ENCODE measurements around the gene FAM13C.

Gene FAM13C

DNA sequence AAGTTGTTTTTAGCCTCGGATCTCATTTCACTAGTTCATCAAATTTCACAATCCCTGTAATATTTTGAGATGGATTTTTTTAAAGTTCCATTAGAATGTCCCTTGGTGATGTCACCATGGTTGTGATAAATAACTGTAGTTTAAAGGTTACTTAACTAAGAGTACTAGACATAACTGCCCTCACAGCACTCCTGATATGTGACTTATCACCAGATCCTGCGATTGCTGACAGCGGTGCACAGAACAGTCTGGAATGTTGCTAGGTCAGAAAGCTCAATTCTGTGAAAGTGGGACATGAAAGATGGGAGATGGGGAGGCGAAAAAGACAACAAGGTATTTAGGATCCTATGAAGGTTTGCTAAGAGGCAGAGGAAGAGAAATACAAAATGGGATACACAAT, 40.2 kb downstream of the FAM13C start:
- TF ChIP-seq, protein P1, sequence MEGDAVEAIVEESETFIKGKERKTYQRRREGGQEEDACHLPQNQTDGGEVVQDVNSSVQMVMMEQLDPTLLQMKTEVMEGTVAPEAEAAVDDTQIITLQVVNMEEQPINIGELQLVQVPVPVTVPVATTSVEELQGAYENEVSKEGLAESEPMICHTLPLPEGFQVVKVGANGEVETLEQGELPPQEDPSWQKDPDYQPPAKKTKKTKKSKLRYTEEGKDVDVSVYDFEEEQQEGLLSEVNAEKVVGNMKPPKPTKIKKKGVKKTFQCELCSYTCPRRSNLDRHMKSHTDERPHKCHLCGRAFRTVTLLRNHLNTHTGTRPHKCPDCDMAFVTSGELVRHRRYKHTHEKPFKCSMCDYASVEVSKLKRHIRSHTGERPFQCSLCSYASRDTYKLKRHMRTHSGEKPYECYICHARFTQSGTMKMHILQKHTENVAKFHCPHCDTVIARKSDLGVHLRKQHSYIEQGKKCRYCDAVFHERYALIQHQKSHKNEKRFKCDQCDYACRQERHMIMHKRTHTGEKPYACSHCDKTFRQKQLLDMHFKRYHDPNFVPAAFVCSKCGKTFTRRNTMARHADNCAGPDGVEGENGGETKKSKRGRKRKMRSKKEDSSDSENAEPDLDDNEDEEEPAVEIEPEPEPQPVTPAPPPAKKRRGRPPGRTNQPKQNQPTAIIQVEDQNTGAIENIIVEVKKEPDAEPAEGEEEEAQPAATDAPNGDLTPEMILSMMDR (IDR thresholded peaks at IDR 0.05; ENCODE audit: low read depth, low read length) = no peak
- no peak overlapping the region for H3K4me3 ChIP-seq (ENCODE audit: low read depth, low read length)

DNA sequence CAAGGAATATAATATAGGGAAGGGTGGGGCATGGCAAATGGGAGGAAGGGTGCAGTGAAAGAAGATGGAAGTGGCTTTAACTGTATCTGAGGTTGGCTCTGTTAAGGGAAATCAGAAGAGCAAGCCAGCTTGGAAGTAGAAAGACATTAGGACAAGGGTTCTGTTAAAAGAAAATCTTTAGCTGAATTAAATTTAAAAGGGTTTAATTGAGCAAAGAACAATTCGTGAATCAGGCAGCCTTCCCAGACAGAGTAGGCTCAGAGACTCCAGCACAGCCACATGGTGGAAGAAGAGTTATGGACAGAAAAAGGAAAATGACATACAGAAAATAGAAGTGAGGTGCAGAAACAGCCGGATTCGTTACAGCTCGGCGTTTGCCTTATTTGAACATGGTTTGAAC, 42.0 kb downstream of the FAM13C start:
- TF ChIP-seq, protein P1 (IDR thresholded peaks at IDR 0.05; ENCODE audit: low read depth, low read length) = no peak

DNA sequence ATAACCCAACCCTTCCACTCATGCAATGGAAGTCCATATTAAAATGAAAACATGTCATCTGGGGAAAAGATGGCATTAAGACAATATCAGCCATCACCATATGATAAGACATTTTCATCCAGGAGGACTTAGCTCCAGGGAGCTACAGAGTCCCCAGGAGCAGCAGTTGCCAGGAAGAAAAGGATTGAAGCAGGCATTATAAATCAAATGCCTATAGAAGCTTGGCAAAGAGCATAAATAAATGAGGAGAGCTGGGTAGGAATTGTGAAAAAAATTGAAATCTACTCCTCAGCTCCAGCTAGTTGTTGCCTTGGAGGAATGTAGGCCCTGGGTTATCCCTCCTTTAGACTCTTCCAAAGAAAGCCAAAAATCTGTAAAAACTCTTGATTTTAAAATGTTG, 42.5 kb downstream of the FAM13C start:
- TF ChIP-seq, protein P1 (IDR thresholded peaks at IDR 0.05; ENCODE audit: low read depth, low read length) = no peak
- H3K4me3 ChIP-seq (ENCODE audit: low read depth, low read length) = no peak overlapping the region

More for the DNA sequence above, 42.0 kb downstream of the FAM13C start:
- no peak overlapping the region for H3K4me3 ChIP-seq (ENCODE audit: low read depth, low read length)

DNA sequence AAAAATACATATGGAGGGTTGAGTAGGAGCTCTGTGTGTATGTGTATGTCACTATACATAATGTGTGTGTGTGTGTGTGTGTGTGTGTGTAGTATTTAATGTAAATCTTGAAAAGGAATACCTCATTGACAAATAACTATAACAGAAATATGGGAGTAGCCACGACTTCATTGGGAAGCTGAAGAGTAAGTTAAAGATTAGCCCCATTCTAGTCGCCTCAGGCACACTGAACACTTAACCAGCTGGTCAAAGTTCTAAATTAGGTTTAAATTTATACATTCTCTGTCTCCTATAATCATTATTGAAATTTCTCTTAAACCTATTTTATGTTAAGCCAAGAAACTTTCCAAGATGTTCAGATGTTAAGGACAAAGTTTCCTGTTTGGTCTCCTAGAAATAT, 45.3 kb downstream of the FAM13C start:
- TF ChIP-seq, protein P1 (IDR thresholded peaks at IDR 0.05; ENCODE audit: low read depth, low read length) = no peak
- H3K4me3 ChIP-seq (ENCODE audit: low read depth, low read length) = no peak overlapping the region

GRCh38 chr10:59315465-59315864, 46.9 kb downstream of the FAM13C start:
- TF ChIP-seq, protein P1 (IDR thresholded peaks at IDR 0.05; ENCODE audit: low read depth, low read length) = no peak
- H3K4me3 ChIP-seq (ENCODE audit: low read depth, low read length) = no peak overlapping the region

GRCh38 chr10:59314268-59314667, 48.1 kb downstream of the FAM13C start:
- H3K4me3 ChIP-seq (ENCODE audit: low read depth, low read length) = no peak overlapping the region
- TF ChIP-seq, protein P1 (IDR thresholded peaks at IDR 0.05; ENCODE audit: low read depth, low read length) = no peak

GRCh38 chr10:59312247-59312646, 50.1 kb downstream of the FAM13C start:
- TF ChIP-seq, protein P1 (IDR thresholded peaks at IDR 0.05; ENCODE audit: low read depth, low read length) = no peak
- no peak overlapping the region for H3K4me3 ChIP-seq (ENCODE audit: low read depth, low read length)
